Measurements from ENCODE around the gene GALNTL6. TPM values are rescaled to one million over a fixed set of nuclear protein-coding genes. Genes with fewer than 3 reads are reported as not detected.
"Not testable (repeated sequence)": the region's sequence is repeated elsewhere in the genome, so short reads cannot be mapped to it uniquely, and the experiment has no call there.

Gene GALNTL6
- total RNA-seq, 1 experiment from 2014 or later, result not detected

GRCh38 chr4:172794307-172794703 is 981.1 kb downstream of the GALNTL6 start:
- Histone ChIP-seq H3K9me3 (ENCODE audit: control insufficient read depth in 1 of 2, insufficient read depth in 1 of 2, low read depth in 1 of 2, low read length in 2 of 2) (no peaks in the 10 kb centered on the region), H3K9ac (ENCODE audit: low read length) (no peak overlapping the region), H3K36me3 (ENCODE audit: control insufficient read depth in 1 of 2, insufficient read depth in 2 of 2, low read length in 2 of 2) (no peaks in the 10 kb centered on the region), H3K4me2 (ENCODE audit: low read length) (no peak overlapping the region), H3K4me1 (ENCODE audit: control insufficient read depth in 1 of 2, insufficient read depth in 2 of 2, low read length in 2 of 2) (no peaks in the 10 kb centered on the region), H4K20me1 (ENCODE audit: insufficient read depth) (no peaks in the 10 kb centered on the region), H3K27me3 (ENCODE audit: insufficient read depth, low read length) (no peaks in the 10 kb centered on the region), H3K27ac (ENCODE audit: low read depth, low read length) (no peak overlapping the region), H3K79me2 (ENCODE audit: insufficient read depth, low read length) (no peaks in the 10 kb centered on the region), H3K4me3 (replicated peaks in 1 of 2; ENCODE audit: low read depth in 1 of 2, low read length in 2 of 2) (no peak overlapping the region), H3K9me2 (ENCODE audit: insufficient read depth) (no peaks in the 10 kb centered on the region), H2AFZ (ENCODE audit: low read depth, low read length, poor library complexity, severe bottlenecking) (no peak overlapping the region)
- POLR2A ChIA-PET, result no interaction called here
- DNase-seq (ENCODE audit: low read depth, low spot score), result no peak
- CTCF ChIA-PET, result no interaction called here
- RAD21 ChIA-PET (ENCODE audit: low non-redundant PET in 1 of 2, low total read pairs in 2 of 2, uncharacterized antibody in 2 of 2, unreplicated experiment in 2 of 2), result no interaction called here
- TF ChIP-seq ATF3 (IDR thresholded peaks at IDR 0.05) (no peak), CBX3 (IDR thresholded peaks at IDR 0.05; ENCODE audit: low read depth) (no peak), ZFX (IDR thresholded peaks at IDR 0.05) (no peak), JUND (IDR thresholded peaks at IDR 0.05) (no peak), CEBPB (IDR thresholded peaks at IDR 0.05; ENCODE audit: low read depth) (no peak), TCF7L2 (IDR thresholded peaks at IDR 0.05; ENCODE audit: borderline replicate concordance, extremely low read depth, insufficient read depth, insufficient read length) (no peak)
- intact Hi-C loops (cut with micrococcal nuclease), result no loop called here
- BruUV-seq (replicated peaks), result no TSS peak
- no peak for ATAC-seq

GRCh38 chr4:172797281-172797680 is 984.1 kb downstream of the GALNTL6 start:
- RAD21 ChIA-PET (ENCODE audit: low non-redundant PET in 1 of 2, low total read pairs in 2 of 2, uncharacterized antibody in 2 of 2, unreplicated experiment in 2 of 2); H3K79me2 ChIP-seq (ENCODE audit: insufficient read depth, low read length); BruUV-seq (replicated peaks); H3K9me2 ChIP-seq (ENCODE audit: insufficient read depth); H3K27ac ChIP-seq (ENCODE audit: low read depth, low read length); H2AFZ ChIP-seq (ENCODE audit: low read depth, low read length, poor library complexity, severe bottlenecking); CTCF ChIA-PET; H3K4me3 ChIP-seq (replicated peaks in 1 of 2; ENCODE audit: low read depth in 1 of 2, low read length in 2 of 2); H3K27me3 ChIP-seq (ENCODE audit: insufficient read depth, low read length); H3K9me3 ChIP-seq (ENCODE audit: control insufficient read depth in 1 of 2, insufficient read depth in 1 of 2, low read depth in 1 of 2, low read length in 2 of 2); H3K4me2 ChIP-seq (ENCODE audit: low read length); POLR2A ChIA-PET; H3K36me3 ChIP-seq (ENCODE audit: control insufficient read depth in 1 of 2, insufficient read depth in 2 of 2, low read length in 2 of 2); ATAC-seq; H3K4me1 ChIP-seq (ENCODE audit: control insufficient read depth in 1 of 2, insufficient read depth in 2 of 2, low read length in 2 of 2); H4K20me1 ChIP-seq (ENCODE audit: insufficient read depth); DNase-seq (ENCODE audit: low read depth, low spot score); H3K9ac ChIP-seq (ENCODE audit: low read length); intact Hi-C loops (cut with micrococcal nuclease): not testable (repeated sequence)
